ENCODE data around the gene SOX6.

DNA sequence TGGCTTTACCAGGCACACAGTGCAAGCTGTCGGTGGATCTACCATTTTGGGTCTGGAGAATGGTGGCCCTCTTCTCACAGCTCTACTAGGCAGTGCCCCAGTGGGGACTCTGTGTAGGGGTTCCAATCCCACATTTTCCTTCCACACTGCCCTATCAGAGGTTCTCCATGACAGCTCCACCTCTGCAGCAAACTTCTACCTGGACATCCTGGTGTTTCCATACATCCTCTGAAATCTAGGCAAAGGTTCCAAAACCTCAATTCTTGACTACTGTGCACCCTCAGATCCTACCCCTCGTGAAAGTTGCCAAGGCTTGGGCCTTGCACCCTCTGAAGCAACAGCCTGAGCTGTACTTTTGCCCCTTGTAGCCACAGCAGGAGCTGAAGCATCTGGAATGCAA lies 108.1 kb downstream of the SOX6 start:
- no peak for TF ChIP-seq POLR2A (IDR thresholded peaks at IDR 0.05; ENCODE audit: low read depth, low read length)
- TF ChIP-seq, protein P1, sequence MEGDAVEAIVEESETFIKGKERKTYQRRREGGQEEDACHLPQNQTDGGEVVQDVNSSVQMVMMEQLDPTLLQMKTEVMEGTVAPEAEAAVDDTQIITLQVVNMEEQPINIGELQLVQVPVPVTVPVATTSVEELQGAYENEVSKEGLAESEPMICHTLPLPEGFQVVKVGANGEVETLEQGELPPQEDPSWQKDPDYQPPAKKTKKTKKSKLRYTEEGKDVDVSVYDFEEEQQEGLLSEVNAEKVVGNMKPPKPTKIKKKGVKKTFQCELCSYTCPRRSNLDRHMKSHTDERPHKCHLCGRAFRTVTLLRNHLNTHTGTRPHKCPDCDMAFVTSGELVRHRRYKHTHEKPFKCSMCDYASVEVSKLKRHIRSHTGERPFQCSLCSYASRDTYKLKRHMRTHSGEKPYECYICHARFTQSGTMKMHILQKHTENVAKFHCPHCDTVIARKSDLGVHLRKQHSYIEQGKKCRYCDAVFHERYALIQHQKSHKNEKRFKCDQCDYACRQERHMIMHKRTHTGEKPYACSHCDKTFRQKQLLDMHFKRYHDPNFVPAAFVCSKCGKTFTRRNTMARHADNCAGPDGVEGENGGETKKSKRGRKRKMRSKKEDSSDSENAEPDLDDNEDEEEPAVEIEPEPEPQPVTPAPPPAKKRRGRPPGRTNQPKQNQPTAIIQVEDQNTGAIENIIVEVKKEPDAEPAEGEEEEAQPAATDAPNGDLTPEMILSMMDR (IDR thresholded peaks at IDR 0.05; ENCODE audit: extremely low read depth in 1 of 2, insufficient read depth in 1 of 2, low read depth in 1 of 2, low read length in 2 of 2): no peak
- TF ChIP-seq JUN (IDR thresholded peaks at IDR 0.05; ENCODE audit: borderline replicate concordance, insufficient read depth, insufficient read length, low read depth): no peak
